HepG2 (cell line): Measurements from ENCODE around the gene TANC2.

ENCODE experiments used
- EZH2 ChIP-seq: conservative IDR thresholded peaks from 2 replicates; pipeline ENCODE4 v1.6.1; 2012; ENCODE audit warnings: mild to moderate bottlenecking, low read depth, low read length, moderate library complexity
- HOXA5 ChIP-seq: sonication (generic); formaldehyde crosslinking; IDR thresholded peaks from 2 replicates; pipeline ENCODE4 v1.4.0; 2020; ENCODE audit warnings: missing genetic modification reagents
- RXRA ChIP-seq: sonication (generic); formaldehyde crosslinking; IDR thresholded peaks from 2 replicates; pipeline ENCODE4 v1.5.1; 2020; ENCODE audit warnings: missing genetic modification reagents
- YY1 ChIP-seq: IDR thresholded peaks from 2 replicates; pipeline ENCODE4 v1.6.1; 2011; ENCODE audit warnings: low read length, low read depth, moderate library complexity, mild to moderate bottlenecking; ENCODE audit not compliant: insufficient read depth, insufficient replicate concordance
- ZBTB44 ChIP-seq: sonication (generic); formaldehyde crosslinking; IDR thresholded peaks from 2 replicates; pipeline ENCODE4 v1.4.0; 2020; ENCODE audit warnings: missing genetic modification reagents
- ZBTB7B ChIP-seq: sonication (generic); formaldehyde crosslinking; IDR thresholded peaks from 2 replicates; pipeline ENCODE4 v1.4.0; 2020; ENCODE audit warnings: missing genetic modification reagents
- ZFP41 ChIP-seq: sonication (generic); formaldehyde crosslinking; IDR thresholded peaks from 2 replicates; pipeline ENCODE4 v1.4.0; 2020; ENCODE audit warnings: mild to moderate bottlenecking, missing genetic modification reagents, borderline replicate concordance
- ZNF644 ChIP-seq: IDR thresholded peaks from 2 replicates; pipeline ENCODE4 v1.6.1; 2016; ENCODE audit warnings: low read depth
- ZNF839 ChIP-seq: sonication (generic); formaldehyde crosslinking; IDR thresholded peaks from 2 replicates; pipeline ENCODE4 v1.4.0; 2020; ENCODE audit warnings: missing genetic modification reagents, mild to moderate bottlenecking, borderline replicate concordance
- TF ChIP-seq, protein P1 (sequence below): sonication (generic); formaldehyde crosslinking; IDR thresholded peaks from 2 replicates; pipeline ENCODE4 v1.5.0; 2020; ENCODE audit warnings: mild to moderate bottlenecking, missing genetic modification reagents, moderate library complexity
- TF ChIP-seq, protein P2 (sequence below): IDR thresholded peaks from 2 replicates; pipeline ENCODE4 v1.6.1; 2016; ENCODE audit warnings: missing genetic modification reagents, missing compliant biosample characterization

DNA sequence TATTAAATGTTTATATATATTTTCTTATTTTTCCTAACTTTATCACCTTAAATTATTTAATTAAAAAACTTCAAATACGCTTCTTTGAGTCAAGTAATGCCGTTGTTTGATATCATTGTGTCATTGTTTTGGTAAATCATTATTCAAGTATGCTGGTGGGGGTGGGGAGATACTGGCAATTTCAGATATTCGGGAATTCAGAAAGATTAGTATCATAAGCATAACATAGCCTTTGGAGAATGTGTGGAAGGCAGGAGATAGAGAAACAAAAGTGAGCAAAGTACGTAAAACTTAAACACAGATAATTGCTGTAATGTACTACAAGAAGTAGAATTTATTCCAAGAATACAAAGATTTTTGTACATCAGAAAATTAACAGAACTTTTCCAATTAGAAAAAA lies 49.8 kb downstream of the TANC2 start:
- no peak for TF ChIP-seq ZNF644 (CRISPR knock-in tag)
- TF ChIP-seq ZBTB44, result no peak
- TF ChIP-seq, protein P1, sequence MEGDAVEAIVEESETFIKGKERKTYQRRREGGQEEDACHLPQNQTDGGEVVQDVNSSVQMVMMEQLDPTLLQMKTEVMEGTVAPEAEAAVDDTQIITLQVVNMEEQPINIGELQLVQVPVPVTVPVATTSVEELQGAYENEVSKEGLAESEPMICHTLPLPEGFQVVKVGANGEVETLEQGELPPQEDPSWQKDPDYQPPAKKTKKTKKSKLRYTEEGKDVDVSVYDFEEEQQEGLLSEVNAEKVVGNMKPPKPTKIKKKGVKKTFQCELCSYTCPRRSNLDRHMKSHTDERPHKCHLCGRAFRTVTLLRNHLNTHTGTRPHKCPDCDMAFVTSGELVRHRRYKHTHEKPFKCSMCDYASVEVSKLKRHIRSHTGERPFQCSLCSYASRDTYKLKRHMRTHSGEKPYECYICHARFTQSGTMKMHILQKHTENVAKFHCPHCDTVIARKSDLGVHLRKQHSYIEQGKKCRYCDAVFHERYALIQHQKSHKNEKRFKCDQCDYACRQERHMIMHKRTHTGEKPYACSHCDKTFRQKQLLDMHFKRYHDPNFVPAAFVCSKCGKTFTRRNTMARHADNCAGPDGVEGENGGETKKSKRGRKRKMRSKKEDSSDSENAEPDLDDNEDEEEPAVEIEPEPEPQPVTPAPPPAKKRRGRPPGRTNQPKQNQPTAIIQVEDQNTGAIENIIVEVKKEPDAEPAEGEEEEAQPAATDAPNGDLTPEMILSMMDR (CRISPR knock-in tag), result no peak
- TF ChIP-seq RXRA (CRISPR knock-in tag), result no peak
- TF ChIP-seq HOXA5 (CRISPR knock-in tag), result no peak
- no peak for TF ChIP-seq ZFP41 (CRISPR knock-in tag)
- no peak for TF ChIP-seq ZNF839 (CRISPR knock-in tag)
- TF ChIP-seq, protein P2, sequence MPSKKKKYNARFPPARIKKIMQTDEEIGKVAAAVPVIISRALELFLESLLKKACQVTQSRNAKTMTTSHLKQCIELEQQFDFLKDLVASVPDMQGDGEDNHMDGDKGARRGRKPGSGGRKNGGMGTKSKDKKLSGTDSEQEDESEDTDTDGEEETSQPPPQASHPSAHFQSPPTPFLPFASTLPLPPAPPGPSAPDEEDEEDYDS (CRISPR knock-in tag), result no peak
- TF ChIP-seq EZH2, result no peak
- no peak for TF ChIP-seq YY1
- no peak for TF ChIP-seq ZBTB7B (CRISPR knock-in tag)
